HepG2 (cell line): ENCODE data around the gene CDC42EP4. TPM values are rescaled to one million over a fixed set of nuclear protein-coding genes. Genes with fewer than 3 reads are reported as not detected.
A peak's percentile ranks its signal among the peaks of the same experiment; 100 is the strongest.

Experiments used
- ATAC-seq: fragments of 200-7000 bp; cut with Tn5 transposase; 3 replicates; pipeline ENCODE4 v1.9.1; 2020; ENCODE audit warnings: mild to moderate bottlenecking, moderate library complexity
- BruUV-seq: library from RNA; stranded (reverse); fragments of 400-500 nt; replicated peaks from 2 replicates; lab custom pipeline; 2021; lab: Mats Ljungman, UMichigan
- CTCF ChIA-PET: fragments of 300-600 bp; formaldehyde crosslinking; extraction: SDS; loops from one replicate; lab custom pipeline; 2021; ENCODE audit warnings: low total read pairs, inconsistent platforms, low intra/inter-chr PET ratio; lab: Yijun Ruan, JAX
- POLR2A ChIA-PET: fragments of 350-600 bp; sonication (Branson Sonifier 250); formaldehyde crosslinking; loops from one replicate; lab custom pipeline; 2020; ENCODE audit warnings: antibody characterized with exemption, inconsistent platforms; lab: Yijun Ruan, JAX
- DNase-seq: peaks from one replicate; pipeline ENCODE4 v3.0.0-alpha.2; 2015; ENCODE audit warnings: low spot score
- FAIRE-seq: peaks from 3 replicates; lab custom pipeline; 2011; peaks lifted over from hg19 to GRCh38; lab: Jason Lieb, UNC
- H2AFZ ChIP-seq: one replicate; pipeline ENCODE4 v1.6.1; 2011; ENCODE audit warnings: low read length, inconsistent platforms
- H3K27ac ChIP-seq: fragments of 300-600 bp; 3 replicates; pipeline ENCODE4 v1.8.0; 2011; ENCODE audit warnings: mixed run types, mild to moderate bottlenecking, mixed read lengths, low read length, inconsistent platforms; ENCODE audit not compliant: insufficient read depth; ENCODE audit errors: extremely low read length
- H3K27me3 ChIP-seq, 2 experiments: fragments of 200-600 bp in 1 of 2; 2 replicates in 1 of 2; 3 replicates in 1 of 2; pipeline versions ENCODE4 v1.6.0 to v1.8.0; 2011; ENCODE audit warnings: low read length in 2 of 2, mild to moderate bottlenecking in 2 of 2, moderate library complexity in 2 of 2, inconsistent platforms in 1 of 2; ENCODE audit not compliant: insufficient read depth in 2 of 2, control insufficient read depth in 1 of 2
- H3K36me3 ChIP-seq, 2 experiments: fragments of 200-600 bp in 1 of 2; replicated peaks in 1 of 2; 2 replicates in 1 of 2; 3 replicates in 1 of 2; pipeline versions ENCODE4 v1.5.1 to v1.8.0; 2011; ENCODE audit warnings: low read length in 2 of 2, inconsistent platforms in 1 of 2; ENCODE audit not compliant: insufficient read depth in 2 of 2, control insufficient read depth in 1 of 2
- H3K4me1 ChIP-seq: 2 replicates; pipeline ENCODE4 v1.5.1; 2012; ENCODE audit warnings: low read length, inconsistent platforms; ENCODE audit not compliant: insufficient read depth
- H3K4me2 ChIP-seq: 2 replicates; pipeline ENCODE4 v1.6.0; 2011; ENCODE audit warnings: low read depth, low read length, inconsistent platforms
- H3K4me3 ChIP-seq, 3 experiments: fragments of 200-600 bp in 1 of 3; sonication (generic), shearing (Covaris generic) in 1 of 3; replicated peaks in 1 of 3; 2 replicates each; pipeline ENCODE4 v1.5.1; 2011 to 2016; ENCODE audit warnings: low read length in 3 of 3, inconsistent platforms in 2 of 3, low read depth in 2 of 3, mild to moderate bottlenecking in 2 of 3, control low read depth in 1 of 3, mixed read lengths in 1 of 3; ENCODE audit not compliant: insufficient read depth in 1 of 3
- H3K79me2 ChIP-seq: one replicate; pipeline ENCODE4 v1.6.1; 2011; ENCODE audit warnings: low read length, inconsistent platforms; ENCODE audit not compliant: insufficient read depth
- H3K9ac ChIP-seq: 2 replicates; pipeline ENCODE4 v1.6.0; 2011; ENCODE audit warnings: mild to moderate bottlenecking, low read depth, low read length, inconsistent platforms; ENCODE audit not compliant: insufficient read depth
- H3K9me3 ChIP-seq: 2 replicates; pipeline ENCODE4 v1.5.1; 2012; ENCODE audit warnings: mild to moderate bottlenecking, low read length
- H4K20me1 ChIP-seq: 2 replicates; pipeline ENCODE4 v1.6.0; 2011; ENCODE audit warnings: inconsistent platforms, mild to moderate bottlenecking, low read length, moderate library complexity; ENCODE audit not compliant: insufficient read depth
- NFE2L1 ChIP-seq: sonication (generic); formaldehyde crosslinking; IDR thresholded peaks from 2 replicates; pipeline ENCODE4 v1.4.0; 2020; ENCODE audit warnings: missing genetic modification reagents, mild to moderate bottlenecking, borderline replicate concordance
- NFE2L2 ChIP-seq: fragments of 150-350 bp; IDR thresholded peaks from 2 replicates; pipeline ENCODE4 v1.6.1; 2014; ENCODE audit warnings: low read length
- PHF8 ChIP-seq: sonication (generic); formaldehyde crosslinking; IDR thresholded peaks from 2 replicates; pipeline ENCODE4 v1.5.0; 2020; ENCODE audit warnings: missing genetic modification reagents
- PITX1 ChIP-seq: sonication (generic); formaldehyde crosslinking; IDR thresholded peaks from 2 replicates; pipeline ENCODE4 v1.5.1; 2020; ENCODE audit warnings: mild to moderate bottlenecking, missing genetic modification reagents
- PRDM10 ChIP-seq: sonication (generic); formaldehyde crosslinking; IDR thresholded peaks from 2 replicates; pipeline ENCODE4 v1.4.0; 2020; ENCODE audit warnings: low read depth, missing genetic modification reagents
- SCMH1 ChIP-seq: sonication (generic); formaldehyde crosslinking; IDR thresholded peaks from 2 replicates; pipeline ENCODE4 v1.9.0; 2021; ENCODE audit warnings: missing genetic modification reagents, mild to moderate bottlenecking, borderline replicate concordance
- SNAPC4 ChIP-seq: sonication (generic); formaldehyde crosslinking; IDR thresholded peaks from 2 replicates; pipeline ENCODE4 v1.4.0; 2020; ENCODE audit warnings: mild to moderate bottlenecking, missing genetic modification reagents
- WGBS: methylation state at CpG from one replicate; pipeline ENCODE4 v1.1.6; 2017; ENCODE audit warnings: low lambda C conversion rate; 5-methylcytosine and 5-hydroxymethylcytosine counted together
- in situ Hi-C: cut with HindIII; loops from 2 replicates; pipeline ENCODE4 v1.10.0; 2017; ENCODE audit warnings: low pct_unique_long_range_greater_than_20kb; ENCODE audit not compliant: extremely low pct_ligation_motif_present
- intact Hi-C: fragments of 100-400 bp; cut with micrococcal nuclease; formaldehyde crosslinking; loops from one replicate; pipeline ENCODE4 v1.10.0; 2022; ENCODE audit not compliant: unreplicated experiment
- polyA plus RNA-seq, 8 experiments: library from polyadenylated mRNA; depleted of rRNA in 3 of 8; stranded (reverse) in 7 of 8; unstranded in 1 of 8; fragments of >200 nt; fragmentation: Illumina TruSeq in 4 of 8; extraction: Trizol in 4 of 8; gene quantifications; 2 replicates each; pipeline versions ENCODE4 v1.2.1 to v1.2.3, GENCODE V29; 2011 to 2016; ENCODE audit warnings: low read depth in 4 of 8, missing spikeins in 1 of 8, mixed read lengths in 1 of 8; ENCODE audit not compliant: insufficient read depth in 1 of 8
- total RNA-seq, 5 experiments: library from RNA; depleted of rRNA; stranded (reverse); fragments of >200 nt; fragmentation: Illumina TruSeq; extraction: Trizol; gene quantifications; 2 replicates each; pipeline ENCODE4 v1.2.3, GENCODE V29; 2016; ENCODE audit warnings: low read depth in 1 of 5
- TF ChIP-seq, protein P1 (sequence below): sonication (generic); formaldehyde crosslinking; conservative IDR thresholded peaks from 2 replicates; pipeline ENCODE4 v1.8.0; 2022; ENCODE audit warnings: missing genetic modification reagents

Gene CDC42EP4
- total and polyA plus RNA-seq, 2 of the 13 experiments (the other 11 are each of a cell fraction or from before 2014, with no cell fraction given) = 19.0 to 54.0 TPM

GRCh38 chr17:73340093-73340596, 28.3 kb upstream of the CDC42EP4 start:
- DNase-seq = peak; percentile 88
- H2AFZ ChIP-seq = no peak overlapping the region
- no peaks in the 10 kb centered on the region for H4K20me1 ChIP-seq
- H3K79me2 ChIP-seq = no peaks in the 10 kb centered on the region
- H3K27me3 ChIP-seq = peaks cover 17 to 77% of the 10 kb centered on the region in 2 experiments
- no peak overlapping the region for H3K9ac ChIP-seq
- WGBS = 2% methylated on average over 7 of the region's 7 CpGs
- ChIA-PET POLR2A (no interaction called here), CTCF (no interaction called here)
- no peak overlapping the region for H3K4me3 ChIP-seq
- ATAC-seq = peak; percentile 69
- BruUV-seq = no TSS peak
- FAIRE-seq = peak; percentile 86
- in situ Hi-C loops (no loop called here), intact Hi-C loops (no loop called here)
- H3K27ac ChIP-seq = no peak overlapping the region
- H3K36me3 ChIP-seq = no peaks in the 10 kb centered on the region
- H3K4me1 ChIP-seq = peaks cover 52% of the 10 kb centered on the region
- H3K9me3 ChIP-seq = no peaks in the 10 kb centered on the region
- H3K4me2 ChIP-seq = 0 out of 2 replicates have a peak overlapping the region, but pooled peaks have one; percentile 14
- TF ChIP-seq PHF8 = no peak
- TF ChIP-seq SNAPC4 (CRISPR knock-in tag) = no peak
- TF ChIP-seq PRDM10 (CRISPR knock-in tag) = no peak
- 0 out of 2 replicates have a peak, but pooled peaks have one; percentile 19 for TF ChIP-seq PITX1 (CRISPR knock-in tag)
- no peak for TF ChIP-seq NFE2L1
- TF ChIP-seq SCMH1 (CRISPR knock-in tag) = no peak
- TF ChIP-seq, protein P1, sequence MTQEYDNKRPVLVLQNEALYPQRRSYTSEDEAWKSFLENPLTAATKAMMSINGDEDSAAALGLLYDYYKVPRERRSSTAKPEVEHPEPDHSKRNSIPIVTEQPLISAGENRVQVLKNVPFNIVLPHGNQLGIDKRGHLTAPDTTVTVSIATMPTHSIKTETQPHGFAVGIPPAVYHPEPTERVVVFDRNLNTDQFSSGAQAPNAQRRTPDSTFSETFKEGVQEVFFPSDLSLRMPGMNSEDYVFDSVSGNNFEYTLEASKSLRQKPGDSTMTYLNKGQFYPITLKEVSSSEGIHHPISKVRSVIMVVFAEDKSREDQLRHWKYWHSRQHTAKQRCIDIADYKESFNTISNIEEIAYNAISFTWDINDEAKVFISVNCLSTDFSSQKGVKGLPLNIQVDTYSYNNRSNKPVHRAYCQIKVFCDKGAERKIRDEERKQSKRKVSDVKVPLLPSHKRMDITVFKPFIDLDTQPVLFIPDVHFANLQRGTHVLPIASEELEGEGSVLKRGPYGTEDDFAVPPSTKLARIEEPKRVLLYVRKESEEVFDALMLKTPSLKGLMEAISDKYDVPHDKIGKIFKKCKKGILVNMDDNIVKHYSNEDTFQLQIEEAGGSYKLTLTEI (CRISPR knock-in tag) = no peak
- 0 out of 2 replicates have a peak, but pooled peaks have one; percentile 3 for TF ChIP-seq NFE2L2
